ENCODE results near the gene PSMB11.

The PSMB11 gene

GRCh38 chr14:23089498-23090253 is 47.7 kb downstream of the PSMB11 start:
- no peak for DNase-seq

- no peak for DNase-seq
Measured at GRCh38 chr14:23090254-23090636, 48.2 kb downstream of the PSMB11 start.

GRCh38 chr14:23091294-23092225 is 49.5 kb downstream of the PSMB11 start:
- DNase-seq, result no peak

- DNase-seq, result no peak
Measured at GRCh38 chr14:23093104-23093503, 51.1 kb downstream of the PSMB11 start.

GRCh38 chr14:23093526-23093925 is 51.5 kb downstream of the PSMB11 start:
- DNase-seq, result no peak

All from CD4-positive, alpha-beta T cell treated with Interleukin-10 for 1 hour (primary cell).